OCI-LY1 (cell line): ENCODE results near the gene COLQ.

Source experiments
- CTCF ChIP-seq: fragments of 200-600 bp; sonication (generic), shearing (Covaris generic); IDR thresholded peaks from 2 replicates; pipeline ENCODE4 v1.5.1; 2017; ENCODE audit warnings: mild to moderate bottlenecking, antibody characterized with exemption, low read length, moderate library complexity, mixed read lengths
- EZH2 ChIP-seq: fragments of 200-600 bp; sonication (generic), shearing (Covaris generic); IDR thresholded peaks from 2 replicates; pipeline ENCODE4 v1.8.0; 2017; ENCODE audit warnings: borderline replicate concordance, mixed run types, mild to moderate bottlenecking, antibody characterized with exemption, low read length, moderate library complexity, mixed read lengths

GRCh38 chr3:15531346-15531745 is 9.8 kb upstream of the COLQ start:
- TF ChIP-seq CTCF (no peak), EZH2 (no peak)
